ENCODE results near the gene CCDC87.
"Not testable (repeated sequence)": the region's sequence is repeated elsewhere in the genome, so short reads cannot be mapped to it uniquely, and the experiment has no call there.

CCDC87 gene

DNA sequence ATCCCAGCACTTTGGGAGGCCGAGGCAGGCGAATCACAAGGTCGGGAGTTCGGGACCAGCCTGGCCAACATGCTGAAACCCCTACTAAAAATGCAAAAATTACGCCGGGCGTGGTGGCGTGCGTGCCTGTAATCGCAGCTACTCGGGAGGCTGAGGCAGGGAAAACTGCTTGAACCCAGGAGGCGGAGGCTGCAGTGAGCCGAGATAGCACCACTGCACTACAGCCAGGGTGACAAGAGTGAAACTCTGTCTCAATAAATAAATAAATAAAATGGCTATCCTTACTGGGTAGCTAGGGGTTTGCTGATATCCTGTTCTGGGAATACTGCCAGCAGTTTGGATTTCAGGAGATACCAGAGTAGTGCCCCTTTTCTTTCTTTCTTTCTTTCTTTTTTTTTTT lies 21.2 kb upstream of the CCDC87 start:
- H3K27ac ChIP-seq (ENCODE audit: low read depth, low read length) = no peak overlapping the region
- H3K4me3 ChIP-seq (ENCODE audit: low read depth, low read length) = no peak overlapping the region
- H3K27me3 ChIP-seq (ENCODE audit: control insufficient read depth, insufficient read depth, low read length) = no peaks in the 10 kb centered on the region
- peaks cover 9% of the 10 kb centered on the region for H3K4me1 ChIP-seq (ENCODE audit: control insufficient read depth, insufficient read depth, low read length)
- 0 out of 2 replicates have a peak, but pooled peaks cover 8% of the 10 kb centered on the region for H3K9me3 ChIP-seq (ENCODE audit: control insufficient read depth, insufficient read depth, low read depth, low read length)
- peaks cover 19% of the 10 kb centered on the region for H3K36me3 ChIP-seq (ENCODE audit: control insufficient read depth, insufficient read depth, low read length)
- no peak overlapping the region for H3K9ac ChIP-seq (ENCODE audit: low read length)

GRCh38 chr11:66612458-66612857 lies 19.6 kb upstream of the CCDC87 start:
- Histone ChIP-seq H3K9ac (ENCODE audit: low read length) (no peak overlapping the region), H3K27ac (ENCODE audit: low read depth, low read length) (no peak overlapping the region), H3K36me3 (ENCODE audit: control insufficient read depth, insufficient read depth, low read length) (peaks cover 3% of the 10 kb centered on the region), H3K4me1 (ENCODE audit: control insufficient read depth, insufficient read depth, low read length) (no peaks in the 10 kb centered on the region), H3K4me3 (ENCODE audit: low read depth, low read length) (no peak overlapping the region), H3K9me3 (ENCODE audit: control insufficient read depth, insufficient read depth, low read depth, low read length) (0 out of 2 replicates have a peak, but pooled peaks cover 8% of the 10 kb centered on the region), H3K27me3 (ENCODE audit: control insufficient read depth, insufficient read depth, low read length) (no peaks in the 10 kb centered on the region)

DNA sequence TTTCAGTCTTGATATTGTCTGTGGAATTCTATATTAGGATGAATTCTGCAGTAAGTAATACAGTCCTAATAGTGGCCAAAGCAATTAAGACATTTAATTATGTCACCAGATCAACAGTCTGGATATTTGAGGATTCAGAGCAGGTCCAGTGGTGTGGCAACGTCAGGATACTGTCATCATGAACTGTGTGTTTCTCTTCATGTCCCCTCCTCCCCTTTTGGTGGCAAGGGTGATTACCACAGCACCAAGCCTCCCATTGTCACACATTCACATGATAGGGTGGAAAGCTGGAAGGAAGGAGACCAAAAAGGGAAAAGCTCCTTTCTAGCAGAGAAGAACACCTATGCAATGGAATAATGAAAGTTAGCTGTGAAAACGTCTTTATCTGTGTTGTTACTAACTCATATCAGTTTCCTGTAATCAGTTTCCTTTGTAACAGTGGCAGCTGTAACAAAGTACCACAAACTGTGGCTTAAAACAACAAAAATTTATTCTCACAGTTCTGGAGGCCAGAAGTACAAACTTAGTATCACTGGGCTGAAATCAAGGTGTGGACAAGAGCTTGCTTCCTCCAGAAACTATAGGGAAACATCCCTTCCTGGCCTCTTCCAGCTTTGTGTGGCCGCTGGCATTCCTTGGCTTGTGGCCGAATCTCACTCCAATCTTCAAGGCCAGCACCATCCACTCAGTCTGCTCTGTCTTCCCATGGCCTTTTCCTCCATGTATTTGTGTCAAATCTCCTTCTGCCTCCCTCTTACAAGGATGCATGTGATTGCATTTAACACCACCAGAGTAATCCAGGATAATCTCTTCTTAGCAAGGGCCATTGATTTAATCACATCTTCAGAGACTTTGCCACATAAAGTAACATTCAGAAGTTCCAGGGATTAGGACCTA lies 17.1 kb upstream of the CCDC87 start:
- H3K27ac ChIP-seq (ENCODE audit: low read depth, low read length) = no peak overlapping the region
- 0 out of 2 replicates have a peak, but pooled peaks cover 8% of the 10 kb centered on the region for H3K9me3 ChIP-seq (ENCODE audit: control insufficient read depth, insufficient read depth, low read depth, low read length)
- H3K4me3 ChIP-seq (ENCODE audit: low read depth, low read length) = no peak overlapping the region
- H3K27me3 ChIP-seq (ENCODE audit: control insufficient read depth, insufficient read depth, low read length) = no peaks in the 10 kb centered on the region
- H3K9ac ChIP-seq (ENCODE audit: low read length) = no peak overlapping the region
- no peaks in the 10 kb centered on the region for H3K4me1 ChIP-seq (ENCODE audit: control insufficient read depth, insufficient read depth, low read length)
- H3K36me3 ChIP-seq (ENCODE audit: control insufficient read depth, insufficient read depth, low read length) = peaks cover 19% of the 10 kb centered on the region

DNA sequence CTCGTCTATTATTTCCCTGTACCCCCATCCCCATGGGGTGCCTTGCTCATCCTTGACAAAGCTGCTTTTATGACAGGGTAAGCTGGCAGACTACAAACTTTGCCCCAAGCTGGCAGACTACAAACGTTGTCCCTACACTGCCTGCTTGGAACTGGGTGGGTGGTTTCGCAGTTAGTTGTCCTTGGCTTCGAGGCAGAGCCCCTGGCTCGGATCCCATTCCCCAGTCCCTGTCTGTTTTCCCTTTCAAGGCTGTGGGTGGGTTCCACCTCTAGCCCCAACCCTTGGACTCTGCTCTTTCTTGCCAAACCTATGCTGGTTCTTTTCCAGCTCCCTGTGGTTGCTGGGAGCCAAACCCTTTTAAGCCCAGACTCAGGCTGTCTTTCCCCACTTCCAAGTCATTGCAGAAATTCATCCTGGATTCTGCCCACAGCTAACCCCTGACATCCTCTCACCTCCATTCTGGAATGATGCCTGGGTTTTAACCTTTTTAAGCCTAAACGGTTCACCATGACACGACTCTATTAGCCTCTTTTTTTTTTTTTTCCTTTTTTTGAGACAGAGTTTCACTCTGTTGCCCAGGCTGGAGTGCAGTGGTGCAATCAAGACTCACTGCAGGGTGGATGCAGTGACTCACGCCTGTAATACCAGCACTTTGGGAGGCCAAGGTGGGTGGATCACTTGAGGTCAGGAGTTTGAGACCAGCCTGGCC lies 14.4 kb upstream of the CCDC87 start:
- Histone ChIP-seq H3K36me3 (ENCODE audit: control insufficient read depth, insufficient read depth, low read length) (peaks cover 37% of the 10 kb centered on the region), H3K9me3 (ENCODE audit: control insufficient read depth, insufficient read depth, low read depth, low read length) (0 out of 2 replicates have a peak, but pooled peaks cover 8% of the 10 kb centered on the region), H3K4me1 (ENCODE audit: control insufficient read depth, insufficient read depth, low read length) (no peaks in the 10 kb centered on the region), H3K27ac (ENCODE audit: low read depth, low read length) (no peak overlapping the region), H3K9ac (ENCODE audit: low read length) (no peak overlapping the region), H3K27me3 (ENCODE audit: control insufficient read depth, insufficient read depth, low read length) (no peaks in the 10 kb centered on the region), H3K4me3 (ENCODE audit: low read depth, low read length) (no peak overlapping the region)

- H3K9me3 ChIP-seq (ENCODE audit: control insufficient read depth, insufficient read depth, low read depth, low read length); H3K4me3 ChIP-seq (ENCODE audit: low read depth, low read length); H3K27me3 ChIP-seq (ENCODE audit: control insufficient read depth, insufficient read depth, low read length); H3K27ac ChIP-seq (ENCODE audit: low read depth, low read length); H3K9ac ChIP-seq (ENCODE audit: low read length); H3K4me1 ChIP-seq (ENCODE audit: control insufficient read depth, insufficient read depth, low read length): not testable (repeated sequence)
- H3K36me3 ChIP-seq (ENCODE audit: control insufficient read depth, insufficient read depth, low read length) = peaks cover 41% of the 10 kb centered on the region
These were observed 13.7 kb upstream of the CCDC87 start for GRCh38 chr11:66606608-66607007.

DNA sequence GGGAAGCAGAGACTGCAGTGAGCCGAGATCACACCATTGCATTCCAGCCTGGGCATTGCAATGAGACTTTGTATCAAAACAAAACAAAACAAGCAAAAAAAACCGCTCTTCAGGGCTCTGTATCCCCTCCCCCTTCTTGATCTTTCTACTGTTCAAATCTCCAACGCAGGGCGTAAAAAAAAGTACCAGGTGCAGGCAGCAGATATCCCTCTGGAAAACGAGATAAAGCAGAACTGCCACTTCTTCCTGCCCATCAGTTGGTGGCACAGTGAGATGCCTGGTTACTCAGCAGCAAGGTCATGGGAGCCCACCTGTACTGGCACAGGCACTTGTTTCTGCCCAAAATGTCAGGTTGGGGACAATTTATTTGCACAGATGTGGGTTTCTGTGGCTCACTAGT lies 11.3 kb upstream of the CCDC87 start:
- H3K36me3 ChIP-seq (ENCODE audit: control insufficient read depth, insufficient read depth, low read length) = peaks cover 61% of the 10 kb centered on the region

GRCh38 chr11:66603072-66603471 lies 10.2 kb upstream of the CCDC87 start:
- Histone ChIP-seq H3K9ac (ENCODE audit: low read length) (no peak overlapping the region), H3K4me1 (ENCODE audit: control insufficient read depth, insufficient read depth, low read length) (no peaks in the 10 kb centered on the region), H3K36me3 (ENCODE audit: control insufficient read depth, insufficient read depth, low read length) (peaks cover 66% of the 10 kb centered on the region), H3K4me3 (ENCODE audit: low read depth, low read length) (no peak overlapping the region), H3K27me3 (ENCODE audit: control insufficient read depth, insufficient read depth, low read length) (no peaks in the 10 kb centered on the region), H3K9me3 (ENCODE audit: control insufficient read depth, insufficient read depth, low read depth, low read length) (no peaks in the 10 kb centered on the region), H3K27ac (ENCODE audit: low read depth, low read length) (no peak overlapping the region)

More for the DNA sequence above, 11.3 kb upstream of the CCDC87 start:
- H3K27ac ChIP-seq (ENCODE audit: low read depth, low read length) = no peak overlapping the region
- H3K9me3 ChIP-seq (ENCODE audit: control insufficient read depth, insufficient read depth, low read depth, low read length) = no peaks in the 10 kb centered on the region
- no peak overlapping the region for H3K4me3 ChIP-seq (ENCODE audit: low read depth, low read length)
- no peaks in the 10 kb centered on the region for H3K4me1 ChIP-seq (ENCODE audit: control insufficient read depth, insufficient read depth, low read length)
- no peaks in the 10 kb centered on the region for H3K27me3 ChIP-seq (ENCODE audit: control insufficient read depth, insufficient read depth, low read length)
- no peak overlapping the region for H3K9ac ChIP-seq (ENCODE audit: low read length)

- H3K9ac ChIP-seq (ENCODE audit: low read length) = no peak overlapping the region
- H3K36me3 ChIP-seq (ENCODE audit: control insufficient read depth, insufficient read depth, low read length) = peaks cover 54% of the 10 kb centered on the region
- H3K4me1 ChIP-seq (ENCODE audit: control insufficient read depth, insufficient read depth, low read length) = no peaks in the 10 kb centered on the region
- no peaks in the 10 kb centered on the region for H3K9me3 ChIP-seq (ENCODE audit: control insufficient read depth, insufficient read depth, low read depth, low read length)
- H3K4me3 ChIP-seq (ENCODE audit: low read depth, low read length) = no peak overlapping the region
- H3K27me3 ChIP-seq (ENCODE audit: control insufficient read depth, insufficient read depth, low read length) = no peaks in the 10 kb centered on the region
- H3K27ac ChIP-seq (ENCODE audit: low read depth, low read length) = no peak overlapping the region
These were observed 7.9 kb upstream of the CCDC87 start for GRCh38 chr11:66600631-66601233.

DNA sequence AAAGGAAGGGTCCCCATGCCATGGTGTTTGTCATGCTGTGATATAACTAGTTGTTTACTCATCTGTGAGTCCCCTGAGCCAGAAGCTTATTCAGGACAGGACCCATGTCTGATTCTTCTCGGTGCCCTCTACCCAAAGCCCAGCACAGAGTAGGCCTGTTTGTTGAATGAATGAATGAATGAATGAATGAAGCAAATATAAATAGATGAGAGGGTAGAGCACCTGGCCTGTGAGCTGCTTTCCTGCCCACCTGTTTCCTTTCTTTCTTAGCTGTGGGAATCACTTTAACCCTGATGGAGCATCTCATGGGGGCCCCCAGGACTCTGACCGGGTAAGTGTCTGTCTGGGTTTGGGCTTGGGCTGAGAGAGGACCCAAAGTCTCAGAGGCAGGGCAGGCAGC lies 7.4 kb upstream of the CCDC87 start:
- Histone ChIP-seq H3K9me3 (ENCODE audit: control insufficient read depth, insufficient read depth, low read depth, low read length) (no peaks in the 10 kb centered on the region), H3K9ac (ENCODE audit: low read length) (no peak overlapping the region), H3K4me1 (ENCODE audit: control insufficient read depth, insufficient read depth, low read length) (no peaks in the 10 kb centered on the region), H3K27ac (ENCODE audit: low read depth, low read length) (no peak overlapping the region), H3K27me3 (ENCODE audit: control insufficient read depth, insufficient read depth, low read length) (no peaks in the 10 kb centered on the region), H3K4me3 (ENCODE audit: low read depth, low read length) (no peak overlapping the region), H3K36me3 (ENCODE audit: control insufficient read depth, insufficient read depth, low read length) (peaks cover 54% of the 10 kb centered on the region)

DNA sequence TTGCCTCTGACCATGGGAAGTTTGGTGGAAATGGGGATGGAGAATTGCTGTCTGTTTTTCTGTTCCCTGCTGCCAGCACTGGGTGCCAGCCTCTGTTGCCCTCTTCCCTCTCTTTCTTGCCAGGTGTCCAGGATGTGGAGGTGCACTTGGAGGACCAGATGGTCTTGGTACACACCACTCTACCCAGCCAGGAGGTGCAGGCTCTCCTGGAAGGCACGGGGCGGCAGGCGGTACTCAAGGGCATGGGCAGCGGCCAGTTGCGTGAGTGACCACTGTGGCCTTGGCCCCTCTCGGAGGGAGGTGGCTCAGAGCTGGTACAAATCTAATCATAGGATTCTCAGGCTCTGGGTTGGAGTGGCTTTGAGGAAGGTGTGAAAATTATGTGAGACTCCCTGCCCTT lies 6.1 kb upstream of the CCDC87 start:
- no peak overlapping the region for H3K27ac ChIP-seq (ENCODE audit: low read depth, low read length)
- H3K36me3 ChIP-seq (ENCODE audit: control insufficient read depth, insufficient read depth, low read length) = peaks cover 44% of the 10 kb centered on the region
- no peaks in the 10 kb centered on the region for H3K9me3 ChIP-seq (ENCODE audit: control insufficient read depth, insufficient read depth, low read depth, low read length)
- H3K9ac ChIP-seq (ENCODE audit: low read length) = no peak overlapping the region
- H3K4me3 ChIP-seq (ENCODE audit: low read depth, low read length) = no peak overlapping the region
- H3K27me3 ChIP-seq (ENCODE audit: control insufficient read depth, insufficient read depth, low read length) = no peaks in the 10 kb centered on the region
- no peaks in the 10 kb centered on the region for H3K4me1 ChIP-seq (ENCODE audit: control insufficient read depth, insufficient read depth, low read length)
